ENCODE results near the gene ALKAL2. TPM values are rescaled to one million over a fixed set of nuclear protein-coding genes. Genes with fewer than 3 reads are reported as not detected.

Gene ALKAL2
- total RNA-seq, 1 experiment from 2014 or later = 3.5 TPM

- TF ChIP-seq ZBTB21 (CRISPR knock-in tag; IDR thresholded peaks at IDR 0.05; ENCODE audit: borderline replicate concordance) = no peak
Observed at GRCh38 chr2:285531-285930, 2.4 kb downstream of the ALKAL2 start (continued).

GRCh38 chr2:284896-285492 is 2.9 kb downstream of the ALKAL2 start:
- H3K9me3 Mint-ChIP-seq = no peaks in the 10 kb centered on the region
- H3K27me3 Mint-ChIP-seq (ENCODE audit: low read depth) = peaks cover 33% of the 10 kb centered on the region
- H3K27ac Mint-ChIP-seq = no peak overlapping the region
- ChIA-PET CTCF (interaction anchor here (1.0 to 2.7 kb wide), 6 partner anchors 11 to 194 kb away, joined by 3 to 14 read pairs (median 6); no protein-coding TSS in a partner anchor), POLR2A (no interaction called here)
- H3K4me1 Mint-ChIP-seq = peaks cover 45% of the 10 kb centered on the region
- DNase-seq (ENCODE audit: low spot score) (no peak), ATAC-seq (no peak)
- H3K36me3 Mint-ChIP-seq = peaks cover 19% of the 10 kb centered on the region
- no peak overlapping the region for H3K4me3 Mint-ChIP-seq
- no peak for TF ChIP-seq ZNF416 (CRISPR knock-in tag; IDR thresholded peaks at IDR 0.05)
- TF ChIP-seq OVOL2 (CRISPR knock-in tag; IDR thresholded peaks at IDR 0.05; ENCODE audit: borderline replicate concordance) = no peak

GRCh38 chr2:283996-284794 is 3.7 kb downstream of the ALKAL2 start:
- H3K27ac Mint-ChIP-seq = no peak overlapping the region
- DNase-seq (ENCODE audit: low spot score) (peak; percentile 23), ATAC-seq (peak; percentile 41)
- no peaks in the 10 kb centered on the region for H3K9me3 Mint-ChIP-seq
- POLR2A ChIA-PET = no interaction called here
- peaks cover 25% of the 10 kb centered on the region for H3K27me3 Mint-ChIP-seq (ENCODE audit: low read depth)
- H3K4me1 Mint-ChIP-seq = peaks cover 44% of the 10 kb centered on the region
- peaks cover 25% of the 10 kb centered on the region for H3K36me3 Mint-ChIP-seq
- CTCF ChIA-PET = interaction anchor here (1.0 kb wide), 1 partner anchor 10 kb away, joined by 6 read pairs; no protein-coding TSS in a partner anchor
- TF ChIP-seq E2F4 (CRISPR knock-in tag; IDR thresholded peaks at IDR 0.05; ENCODE audit: borderline replicate concordance, low read depth) (no peak), ZNF423 (CRISPR knock-in tag; IDR thresholded peaks at IDR 0.05) (peak; percentile 72)
- no peak overlapping the region; the same call in 1 of the 2 replicates for H3K4me3 Mint-ChIP-seq

- Mint-ChIP-seq H3K4me1 (peaks cover 44% of the 10 kb centered on the region), H3K36me3 (peaks cover 40% of the 10 kb centered on the region), H3K27ac (no peak overlapping the region), H3K9me3 (no peaks in the 10 kb centered on the region), H3K27me3 (ENCODE audit: low read depth) (peaks cover 21% of the 10 kb centered on the region), H3K4me3 (no peak overlapping the region)
- ChIA-PET POLR2A (no interaction called here), CTCF (interaction anchor here (1.1 kb wide), 1 partner anchor 36 kb away, joined by 3 read pairs; no protein-coding TSS in a partner anchor)
- ATAC-seq (no peak), DNase-seq (ENCODE audit: low spot score) (no peak)
- TF ChIP-seq TP53 (CRISPR knock-in tag; IDR thresholded peaks at IDR 0.05) (no peak), ATF1 (CRISPR knock-in tag; IDR thresholded peaks at IDR 0.05) (no peak), E2F1 (CRISPR knock-in tag; IDR thresholded peaks at IDR 0.05) (no peak), E2F5 (CRISPR knock-in tag; IDR thresholded peaks at IDR 0.05) (no peak), MXD4 (CRISPR knock-in tag; IDR thresholded peaks at IDR 0.05; ENCODE audit: borderline replicate concordance) (no peak), ZNF263 (CRISPR knock-in tag; IDR thresholded peaks at IDR 0.05; ENCODE audit: low read depth) (no peak)
Observed at GRCh38 chr2:282371-283263, 5.3 kb downstream of the ALKAL2 start.
